Activated T-cell treated with anti-CD3 and anti-CD28 coated beads, Interleukin-2, amount 50 U/mL, for 24 hours (primary cell): Measurements from ENCODE around the gene VAV1.

ENCODE experiments used
- DNase-seq: peaks from one replicate; pipeline ENCODE4 v3.0.0-alpha.2; 2020
- H3K27ac Mint-ChIP-seq: 2 replicates; pipeline ENCODE4 v1.8.0; 2020; ENCODE audit warnings: mild to moderate bottlenecking, mixed read lengths
- H3K27me3 Mint-ChIP-seq: 2 replicates; pipeline ENCODE4 v1.8.0; 2020; ENCODE audit warnings: mixed read lengths
- H3K36me3 Mint-ChIP-seq: 2 replicates; pipeline ENCODE4 v1.8.0; 2020; ENCODE audit warnings: low read depth, mixed read lengths
- H3K4me1 Mint-ChIP-seq: 2 replicates; pipeline ENCODE4 v1.8.0; 2020; ENCODE audit warnings: low read depth, mixed read lengths
- H3K4me3 Mint-ChIP-seq: 2 replicates; pipeline ENCODE4 v1.8.0; 2020; ENCODE audit warnings: mild to moderate bottlenecking, moderate library complexity, mixed read lengths
- H3K9me3 Mint-ChIP-seq: 2 replicates; pipeline ENCODE4 v1.8.0; 2020; ENCODE audit warnings: mixed read lengths

The VAV1 gene

DNA sequence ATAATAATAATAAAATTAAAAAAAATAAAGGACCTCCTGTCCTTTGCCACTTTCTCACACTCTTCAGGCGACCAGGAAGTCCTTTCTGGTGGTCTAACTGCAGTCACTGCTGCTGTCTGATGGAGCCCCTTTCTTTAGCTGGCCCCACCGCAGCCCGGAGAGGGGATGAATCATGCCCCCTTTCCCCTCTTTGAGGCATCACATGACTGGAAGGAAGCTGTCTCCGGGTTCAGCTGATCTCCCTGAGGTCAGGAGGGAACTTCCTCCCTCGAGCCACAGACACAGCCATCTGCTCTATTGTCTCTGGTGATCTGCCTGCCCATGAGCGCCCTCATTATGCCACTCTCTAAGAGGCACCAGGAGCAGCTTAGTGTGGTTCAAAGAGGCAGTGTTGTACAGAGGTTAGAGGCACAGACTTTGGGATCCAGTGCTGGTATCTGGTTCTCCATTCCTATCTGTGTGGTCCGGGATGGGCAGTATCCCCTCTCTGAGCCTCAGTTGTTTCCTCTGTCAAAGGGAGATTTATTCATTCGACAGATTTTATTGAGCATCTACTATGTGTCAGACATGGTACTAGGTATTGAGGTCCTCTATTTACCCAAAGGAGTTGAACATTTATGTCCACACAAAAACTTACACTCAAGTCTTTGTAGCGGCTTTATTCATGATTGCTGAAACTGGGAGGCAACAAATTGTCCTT lies 30.0 kb downstream of the VAV1 start:
- Mint-ChIP-seq H3K9me3 (no peaks in the 10 kb centered on the region), H3K27me3 (no peaks in the 10 kb centered on the region), H3K4me1 (peaks cover 66% of the 10 kb centered on the region), H3K27ac (peak overlapping the region; percentile 98), H3K36me3 (peaks cover 51% of the 10 kb centered on the region), H3K4me3 (peak overlapping the region; percentile 85)
- peak; percentile 81 for DNase-seq

DNA sequence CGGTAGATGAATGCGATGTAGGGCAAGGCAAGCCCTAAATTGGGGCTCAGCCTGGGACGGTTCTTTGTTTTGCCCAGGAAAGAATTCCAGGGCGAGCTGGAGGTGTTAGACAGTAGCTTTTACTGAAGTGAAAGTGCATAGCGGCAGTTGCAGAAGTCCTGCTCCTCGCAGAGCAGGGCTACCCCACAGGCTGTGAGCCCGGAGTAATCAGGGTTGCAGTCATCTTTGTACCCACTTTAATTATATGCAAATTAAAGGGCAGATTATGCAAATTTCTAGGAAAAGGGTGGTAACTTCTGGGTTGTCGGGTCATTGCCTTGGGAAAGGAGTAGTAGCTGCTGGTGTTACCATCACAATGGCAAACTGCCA lies 30.5 kb downstream of the VAV1 start:
- no peaks in the 10 kb centered on the region for H3K9me3 Mint-ChIP-seq
- H3K36me3 Mint-ChIP-seq, result peaks cover 47% of the 10 kb centered on the region
- peak overlapping the region; percentile 85 for H3K4me3 Mint-ChIP-seq
- H3K27me3 Mint-ChIP-seq, result no peaks in the 10 kb centered on the region
- DNase-seq, result no peak
- H3K27ac Mint-ChIP-seq, result peak overlapping the region; percentile 98
- peaks cover 61% of the 10 kb centered on the region for H3K4me1 Mint-ChIP-seq

DNA sequence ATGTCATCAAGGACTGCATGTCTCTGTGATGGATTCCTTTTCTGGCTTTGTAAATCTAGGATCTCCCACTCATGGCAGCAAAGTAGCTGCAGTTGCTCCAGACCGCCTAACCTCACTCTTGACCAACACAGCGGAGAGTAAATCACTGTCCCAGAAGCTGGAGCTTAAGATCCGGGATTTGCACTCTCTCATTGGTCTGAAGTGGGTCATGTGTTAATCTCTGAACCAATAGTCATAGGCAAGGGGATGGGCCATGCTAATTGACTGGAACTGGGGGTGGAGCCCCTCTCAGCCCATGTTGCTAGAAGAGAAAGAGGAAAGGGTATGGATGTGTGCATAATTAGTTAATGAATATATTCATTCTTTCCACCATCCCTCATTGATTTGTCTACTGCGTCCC lies 34.0 kb downstream of the VAV1 start:
- Mint-ChIP-seq H3K4me1 (peaks cover 57% of the 10 kb centered on the region), H3K36me3 (peaks cover 53% of the 10 kb centered on the region), H3K9me3 (peaks cover 3% of the 10 kb centered on the region), H3K4me3 (no peak overlapping the region), H3K27me3 (no peaks in the 10 kb centered on the region), H3K27ac (peak overlapping the region; percentile 83)
- no peak for DNase-seq

GRCh38 chr19:6807291-6807690 lies 34.8 kb downstream of the VAV1 start:
- Mint-ChIP-seq H3K4me3 (no peak overlapping the region), H3K27ac (no peak overlapping the region)

GRCh38 chr19:6808494-6808893 lies 36.0 kb downstream of the VAV1 start:
- peaks cover 9% of the 10 kb centered on the region for H3K9me3 Mint-ChIP-seq
- H3K36me3 Mint-ChIP-seq, result peaks cover 59% of the 10 kb centered on the region
- H3K27ac Mint-ChIP-seq, result peak overlapping the region; percentile 37
- DNase-seq, result no peak
- H3K27me3 Mint-ChIP-seq, result no peaks in the 10 kb centered on the region
- H3K4me3 Mint-ChIP-seq, result no peak overlapping the region
- peaks cover 62% of the 10 kb centered on the region for H3K4me1 Mint-ChIP-seq

More at GRCh38 chr19:6807291-6807690, 34.8 kb downstream of the VAV1 start:
- Mint-ChIP-seq H3K36me3 (peaks cover 57% of the 10 kb centered on the region), H3K27me3 (no peaks in the 10 kb centered on the region), H3K9me3 (peaks cover 6% of the 10 kb centered on the region), H3K4me1 (peaks cover 60% of the 10 kb centered on the region)
- no peak for DNase-seq

DNA sequence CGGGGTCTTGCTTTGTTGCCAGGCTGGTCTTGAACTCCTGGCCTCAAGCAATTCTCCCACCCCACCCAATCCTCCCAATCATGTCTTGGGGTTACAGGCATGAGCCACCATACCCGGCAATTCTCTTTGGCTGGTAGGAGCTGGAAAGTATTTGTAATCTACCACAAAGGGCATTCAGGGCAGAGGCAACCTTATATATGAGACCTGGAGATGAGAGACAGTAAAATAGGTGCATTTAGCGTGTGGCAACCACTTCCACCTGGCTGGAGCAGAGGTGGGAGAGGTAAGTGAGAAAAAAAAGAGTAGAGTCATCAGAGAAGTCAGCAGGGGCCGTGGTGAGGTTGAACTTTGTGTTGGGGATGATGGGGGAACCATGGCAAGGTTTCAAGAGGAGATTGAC lies 36.8 kb downstream of the VAV1 start:
- Mint-ChIP-seq H3K4me3 (no peak overlapping the region), H3K9me3 (peaks cover 9% of the 10 kb centered on the region), H3K4me1 (peaks cover 64% of the 10 kb centered on the region), H3K27ac (peak overlapping the region; percentile 65), H3K36me3 (peaks cover 54% of the 10 kb centered on the region), H3K27me3 (no peaks in the 10 kb centered on the region)
- no peak for DNase-seq

DNA sequence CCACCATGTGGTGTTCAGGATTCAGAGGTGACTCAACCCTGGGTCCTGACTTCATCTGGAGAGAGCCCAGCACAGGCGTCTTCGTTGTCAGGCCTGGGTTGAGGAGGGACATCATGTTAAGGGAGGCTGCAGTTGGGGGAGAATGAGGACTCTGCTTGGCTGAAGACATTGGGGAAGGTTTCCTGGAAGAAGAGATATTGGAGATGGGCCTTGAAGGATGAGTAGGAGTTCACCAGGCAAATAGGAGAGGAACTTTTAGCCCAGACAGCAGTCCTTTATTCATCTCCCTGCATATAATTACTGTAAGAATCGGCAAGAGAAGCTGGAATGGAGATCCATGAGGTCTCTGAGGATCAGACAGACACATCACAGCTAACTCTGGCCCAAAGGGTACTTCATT lies 38.9 kb downstream of the VAV1 start:
- no peak for DNase-seq
- H3K27ac Mint-ChIP-seq, result peak overlapping the region; percentile 55
- H3K36me3 Mint-ChIP-seq, result peaks cover 60% of the 10 kb centered on the region
- peaks cover 76% of the 10 kb centered on the region for H3K4me1 Mint-ChIP-seq
- no peak overlapping the region for H3K4me3 Mint-ChIP-seq
- H3K27me3 Mint-ChIP-seq, result no peaks in the 10 kb centered on the region
- H3K9me3 Mint-ChIP-seq, result peaks cover 9% of the 10 kb centered on the region

DNA sequence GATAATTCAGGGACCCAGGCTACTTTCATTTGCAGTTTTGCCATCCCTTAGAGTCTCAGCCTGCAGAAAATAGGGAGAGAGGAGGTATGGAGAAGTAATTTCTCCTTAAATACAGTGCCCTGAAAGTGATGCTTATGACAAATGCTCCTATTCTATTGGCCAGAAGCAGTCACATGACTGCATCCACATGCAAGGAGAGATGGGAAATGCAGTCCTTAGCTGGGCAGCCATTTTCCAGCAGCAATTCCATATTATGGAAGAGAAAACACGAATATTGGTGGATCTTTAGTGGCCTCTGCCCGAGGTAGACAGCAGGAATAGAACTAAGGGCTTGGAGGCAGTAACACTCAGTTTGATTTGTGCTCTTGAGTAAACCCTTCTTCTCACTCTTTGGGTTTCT lies 39.4 kb downstream of the VAV1 start:
- Mint-ChIP-seq H3K27me3 (no peaks in the 10 kb centered on the region), H3K27ac (peak overlapping the region; percentile 55), H3K9me3 (peaks cover 9% of the 10 kb centered on the region), H3K36me3 (peaks cover 58% of the 10 kb centered on the region), H3K4me3 (no peak overlapping the region), H3K4me1 (peaks cover 75% of the 10 kb centered on the region)
- no peak for DNase-seq

GRCh38 chr19:6812612-6813011 lies 40.1 kb downstream of the VAV1 start:
- DNase-seq, result no peak
- peak overlapping the region; percentile 55 for H3K27ac Mint-ChIP-seq
- H3K9me3 Mint-ChIP-seq, result peaks cover 9% of the 10 kb centered on the region
- H3K4me1 Mint-ChIP-seq, result peaks cover 75% of the 10 kb centered on the region
- H3K36me3 Mint-ChIP-seq, result peaks cover 58% of the 10 kb centered on the region
- H3K4me3 Mint-ChIP-seq, result no peak overlapping the region
- H3K27me3 Mint-ChIP-seq, result no peaks in the 10 kb centered on the region

GRCh38 chr19:6813659-6814058 lies 41.2 kb downstream of the VAV1 start:
- Mint-ChIP-seq H3K36me3 (peaks cover 58% of the 10 kb centered on the region), H3K9me3 (peaks cover 7% of the 10 kb centered on the region), H3K4me1 (peaks cover 76% of the 10 kb centered on the region), H3K27ac (peak overlapping the region; percentile 84), H3K4me3 (no peak overlapping the region), H3K27me3 (no peaks in the 10 kb centered on the region)
- no peak for DNase-seq

DNA sequence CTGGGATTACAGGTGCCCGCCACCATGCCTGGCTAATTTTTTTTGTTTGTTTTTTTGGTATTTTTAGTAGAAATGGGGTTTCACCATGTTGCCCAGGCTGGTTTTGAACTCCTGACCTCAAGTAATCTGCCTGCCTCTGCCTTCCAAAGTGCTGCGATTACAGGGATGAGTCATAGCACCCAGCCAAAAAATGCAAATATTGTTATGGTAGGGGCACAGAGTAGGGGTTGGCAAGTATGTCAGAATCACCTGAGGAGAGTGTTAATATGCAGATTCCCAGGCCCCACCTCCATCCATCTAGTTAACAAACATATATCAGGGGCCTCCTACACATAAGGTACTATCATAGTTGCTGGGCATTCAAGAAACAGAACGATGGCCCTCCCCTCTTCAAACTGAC lies 44.7 kb downstream of the VAV1 start:
- Mint-ChIP-seq H3K27me3 (no peaks in the 10 kb centered on the region), H3K36me3 (peaks cover 67% of the 10 kb centered on the region), H3K27ac (peak overlapping the region; percentile 62), H3K9me3 (peaks cover 7% of the 10 kb centered on the region), H3K4me1 (peaks cover 51% of the 10 kb centered on the region), H3K4me3 (no peak overlapping the region)
- no peak for DNase-seq

DNA sequence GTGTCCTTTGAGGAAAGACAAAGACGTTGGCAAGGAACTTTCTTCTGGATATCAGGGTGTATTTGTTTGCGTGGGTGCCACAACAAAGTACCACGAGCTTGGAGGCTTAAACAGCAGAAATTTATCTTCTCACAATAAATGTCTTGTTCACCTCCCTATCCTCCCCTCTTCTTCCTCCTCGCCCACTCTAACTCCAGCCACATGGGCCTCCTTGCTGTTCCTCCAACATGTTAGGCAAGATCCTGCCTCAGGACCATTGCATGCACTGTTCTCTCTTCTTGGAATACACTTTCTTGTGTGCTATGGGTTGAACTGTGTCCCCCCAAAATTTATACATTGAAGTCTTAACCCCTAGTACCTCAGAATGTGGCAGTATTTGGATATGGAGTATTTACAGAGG lies 45.7 kb downstream of the VAV1 start:
- H3K9me3 Mint-ChIP-seq, result peaks cover 4% of the 10 kb centered on the region
- peak overlapping the region; percentile 42 for H3K27ac Mint-ChIP-seq
- peaks cover 56% of the 10 kb centered on the region for H3K36me3 Mint-ChIP-seq
- H3K27me3 Mint-ChIP-seq, result no peaks in the 10 kb centered on the region
- H3K4me1 Mint-ChIP-seq, result peaks cover 40% of the 10 kb centered on the region
- no peak overlapping the region for H3K4me3 Mint-ChIP-seq
- DNase-seq, result no peak

DNA sequence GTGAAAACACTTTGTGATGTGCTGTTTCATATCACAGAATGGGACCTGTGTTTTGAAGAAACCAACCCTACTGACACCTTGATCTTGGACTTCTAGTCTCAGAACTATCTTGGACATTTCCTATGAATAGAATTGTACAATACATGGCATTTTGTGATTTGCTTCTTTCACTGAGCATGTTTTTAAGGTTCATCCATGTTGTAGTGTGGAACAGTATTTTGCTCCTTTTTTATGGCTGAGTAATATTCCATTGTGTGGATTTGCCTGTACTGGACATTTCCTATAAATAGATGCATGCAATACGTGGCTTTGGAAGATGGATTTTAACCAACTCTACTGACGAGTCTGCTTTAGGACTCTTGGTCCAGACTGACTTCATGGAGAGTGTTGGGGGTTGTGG lies 46.8 kb downstream of the VAV1 start:
- H3K27me3 Mint-ChIP-seq, result no peaks in the 10 kb centered on the region
- peaks cover 65% of the 10 kb centered on the region for H3K36me3 Mint-ChIP-seq
- no peak for DNase-seq
- peaks cover 4% of the 10 kb centered on the region for H3K9me3 Mint-ChIP-seq
- peaks cover 29% of the 10 kb centered on the region for H3K4me1 Mint-ChIP-seq
- H3K4me3 Mint-ChIP-seq, result no peak overlapping the region
- H3K27ac Mint-ChIP-seq, result peak overlapping the region; percentile 44

DNA sequence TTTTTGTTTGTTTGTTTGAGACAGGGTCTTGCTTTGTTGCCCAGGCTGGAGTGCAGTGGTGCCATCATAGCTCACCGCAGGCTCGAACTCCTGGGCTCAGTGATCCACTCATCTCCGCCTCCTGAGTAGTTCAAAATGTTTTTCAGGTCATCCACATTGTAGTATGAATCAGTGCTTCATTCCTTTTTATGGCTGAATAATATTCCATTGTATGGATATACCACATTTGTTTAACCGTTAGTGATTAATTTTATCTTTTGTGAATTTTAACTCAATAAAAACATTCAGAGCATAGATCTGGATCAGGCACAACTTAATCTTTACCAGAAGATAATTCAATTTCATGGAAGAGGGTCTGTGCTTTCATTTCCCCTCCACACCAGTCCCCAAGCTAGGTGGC lies 47.7 kb downstream of the VAV1 start:
- H3K27ac Mint-ChIP-seq, result peak overlapping the region; percentile 14
- no peaks in the 10 kb centered on the region for H3K27me3 Mint-ChIP-seq
- peaks cover 23% of the 10 kb centered on the region for H3K4me1 Mint-ChIP-seq
- DNase-seq, result no peak
- peaks cover 71% of the 10 kb centered on the region for H3K36me3 Mint-ChIP-seq
- no peak overlapping the region for H3K4me3 Mint-ChIP-seq
- peaks cover 4% of the 10 kb centered on the region for H3K9me3 Mint-ChIP-seq

GRCh38 chr19:6821639-6822310 lies 49.3 kb downstream of the VAV1 start:
- H3K27ac Mint-ChIP-seq, result peak overlapping the region; percentile 50
- H3K4me3 Mint-ChIP-seq, result no peak overlapping the region
- DNase-seq, result no peak
- peaks cover 11% of the 10 kb centered on the region for H3K4me1 Mint-ChIP-seq
- H3K27me3 Mint-ChIP-seq, result no peaks in the 10 kb centered on the region
- H3K36me3 Mint-ChIP-seq, result peaks cover 72% of the 10 kb centered on the region
- H3K9me3 Mint-ChIP-seq, result peaks cover 4% of the 10 kb centered on the region
